HepG2 (cell line): ENCODE data around the gene PEPD. TPM values are rescaled to one million over a fixed set of nuclear protein-coding genes. Genes with fewer than 3 reads are reported as not detected.
A peak's percentile ranks its signal among the peaks of the same experiment; 100 is the strongest.

Experiments
- ETV6 ChIP-seq: sonication (generic); formaldehyde crosslinking; conservative IDR thresholded peaks from 2 replicates; pipeline ENCODE4 v1.4.0; 2020; ENCODE audit warnings: missing genetic modification reagents
- GATA4 ChIP-seq: sonication (generic); IDR thresholded peaks from 2 replicates; pipeline ENCODE4 v1.6.1; 2016; ENCODE audit warnings: antibody characterized with exemption, low read depth, borderline replicate concordance
- HHEX ChIP-seq: IDR thresholded peaks from 2 replicates; pipeline ENCODE4 v1.6.1; 2016; ENCODE audit warnings: control low read depth
- HOXD1 ChIP-seq: sonication (generic); formaldehyde crosslinking; IDR thresholded peaks from 2 replicates; pipeline ENCODE4 v1.5.0; 2020; ENCODE audit warnings: missing genetic modification reagents
- KDM3A ChIP-seq: IDR thresholded peaks from 2 replicates; pipeline ENCODE4 v1.6.1; 2018; ENCODE audit warnings: low read depth, missing compliant biosample characterization
- PAWR ChIP-seq: sonication (generic); formaldehyde crosslinking; IDR thresholded peaks from 2 replicates; pipeline ENCODE4 v1.4.0; 2020; ENCODE audit warnings: missing genetic modification reagents, mild to moderate bottlenecking, borderline replicate concordance
- POLR2AphosphoS2 ChIP-seq: IDR thresholded peaks from 2 replicates; pipeline ENCODE4 v1.6.1; 2011; ENCODE audit warnings: low read depth, low read length, improper control_type of control experiment
- PRDM10 ChIP-seq: sonication (generic); formaldehyde crosslinking; IDR thresholded peaks from 2 replicates; pipeline ENCODE4 v1.4.0; 2020; ENCODE audit warnings: low read depth, missing genetic modification reagents
- PRMT3 ChIP-seq: sonication (generic); formaldehyde crosslinking; IDR thresholded peaks from 2 replicates; pipeline ENCODE4 v1.8.1; 2022; ENCODE audit warnings: low read depth, mild to moderate bottlenecking, moderate library complexity, missing genetic modification reagents, borderline replicate concordance
- SSRP1 ChIP-seq: IDR thresholded peaks from 2 replicates; pipeline ENCODE4 v1.6.1; 2016; ENCODE audit warnings: control low read depth
- TEAD3 ChIP-seq: optimal IDR thresholded peaks from 2 replicates; pipeline ENCODE3; 2016; ENCODE audit warnings: borderline replicate concordance
- TFDP2 ChIP-seq: sonication (generic); formaldehyde crosslinking; IDR thresholded peaks from 2 replicates; pipeline ENCODE4 v1.4.0; 2020; ENCODE audit warnings: missing genetic modification reagents
- ZBTB8A ChIP-seq: sonication (generic); formaldehyde crosslinking; IDR thresholded peaks from 2 replicates; pipeline ENCODE4 v1.4.0; 2020; ENCODE audit warnings: mild to moderate bottlenecking, low read depth, missing genetic modification reagents, borderline replicate concordance
- ZFP36L2 ChIP-seq: sonication (generic); formaldehyde crosslinking; IDR thresholded peaks from 2 replicates; pipeline ENCODE4 v1.4.0; 2020; ENCODE audit warnings: missing genetic modification reagents
- ZNF296 ChIP-seq: sonication (generic); formaldehyde crosslinking; conservative IDR thresholded peaks from 2 replicates; pipeline ENCODE4 v1.5.0; 2020; ENCODE audit warnings: mild to moderate bottlenecking, missing genetic modification reagents
- ZNF343 ChIP-seq: sonication (generic); formaldehyde crosslinking; IDR thresholded peaks from 2 replicates; pipeline ENCODE4 v1.4.0; 2020; ENCODE audit warnings: mild to moderate bottlenecking, missing genetic modification reagents
- ZNF614 ChIP-seq: IDR thresholded peaks from 2 replicates; pipeline ENCODE4 v1.6.1; 2018; ENCODE audit warnings: missing biosample characterization, missing genetic modification reagents, inconsistent platforms, borderline replicate concordance
- polyA plus RNA-seq, 8 experiments: library from polyadenylated mRNA; depleted of rRNA in 3 of 8; stranded (reverse) in 7 of 8; unstranded in 1 of 8; fragments of >200 nt; fragmentation: Illumina TruSeq in 4 of 8; extraction: Trizol in 4 of 8; gene quantifications; 2 replicates each; pipeline versions ENCODE4 v1.2.1 to v1.2.3, GENCODE V29; 2011 to 2016; ENCODE audit warnings: low read depth in 4 of 8, missing spikeins in 1 of 8, mixed read lengths in 1 of 8; ENCODE audit not compliant: insufficient read depth in 1 of 8
- total RNA-seq, 5 experiments: library from RNA; depleted of rRNA; stranded (reverse); fragments of >200 nt; fragmentation: Illumina TruSeq; extraction: Trizol; gene quantifications; 2 replicates each; pipeline ENCODE4 v1.2.3, GENCODE V29; 2016; ENCODE audit warnings: low read depth in 1 of 5
- TF ChIP-seq, protein P1 (sequence below): sonication (generic); formaldehyde crosslinking; IDR thresholded peaks from 2 replicates; pipeline ENCODE4 v1.4.0; 2020; ENCODE audit warnings: missing genetic modification reagents, borderline replicate concordance
- TF ChIP-seq, protein P2 (sequence below): sonication (generic); formaldehyde crosslinking; IDR thresholded peaks from 2 replicates; pipeline ENCODE4 v1.5.1; 2020; ENCODE audit warnings: mild to moderate bottlenecking, moderate library complexity, missing genetic modification reagents
- TF ChIP-seq, protein P3 (sequence below): IDR thresholded peaks from 2 replicates; pipeline ENCODE4 v1.6.1; 2016; ENCODE audit warnings: low read depth

The PEPD gene
- total and polyA plus RNA-seq, 2 of the 13 experiments (the other 11 are each of a cell fraction or from before 2014, with no cell fraction given), result 60.7 to 75.1 TPM

DNA sequence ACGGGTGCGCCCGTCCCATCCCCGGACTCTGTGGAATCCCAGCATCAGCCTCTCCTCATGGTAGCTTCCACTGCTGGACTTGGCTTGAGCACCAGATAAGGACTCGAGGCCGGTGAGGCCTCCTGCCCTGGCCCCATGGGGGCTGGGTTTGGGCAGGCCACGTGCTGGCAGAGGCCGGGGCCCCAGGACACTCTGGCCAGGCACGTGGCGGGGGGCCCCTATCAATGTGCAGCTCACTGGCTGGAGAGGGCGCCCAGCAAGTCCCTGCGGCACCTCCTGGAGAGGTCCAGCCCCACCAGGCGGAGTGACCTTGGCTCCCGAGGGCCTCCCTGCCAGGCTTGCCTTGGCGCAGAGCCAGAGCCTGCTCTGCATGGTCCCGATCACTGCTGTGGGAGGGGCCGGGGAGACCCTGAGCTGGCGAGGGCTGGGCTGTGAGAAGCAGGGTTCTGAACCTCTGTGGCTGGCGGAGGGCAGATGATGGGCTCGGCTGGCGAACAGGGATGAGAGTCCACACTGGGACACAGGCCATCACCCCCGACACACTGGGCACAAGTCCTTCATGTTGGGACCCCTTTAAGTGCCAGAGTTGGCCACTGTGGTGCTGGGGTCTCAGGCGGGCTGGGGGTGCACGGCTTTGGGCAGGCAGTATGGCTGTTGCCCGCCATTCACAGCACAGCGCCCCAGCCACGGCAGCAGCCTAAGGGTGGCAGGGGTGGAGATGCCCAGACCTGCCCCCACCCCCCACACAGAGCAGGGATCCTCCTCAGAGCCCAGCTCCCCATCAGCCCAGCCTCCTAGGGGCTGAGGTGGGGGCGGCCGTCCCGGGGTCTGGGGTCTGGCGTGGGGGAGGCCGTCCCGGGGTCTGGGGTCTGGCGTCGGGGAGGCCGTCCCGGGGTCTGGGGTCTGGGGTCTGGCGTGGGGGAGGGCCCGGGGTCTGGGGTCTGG lies 129.0 kb downstream of the PEPD start (continued):
- peak; percentile 78 for TF ChIP-seq TEAD3 (CRISPR knock-in tag)
- peak; percentile 94 for TF ChIP-seq KDM3A (CRISPR knock-in tag)
- TF ChIP-seq PRMT3 (CRISPR knock-in tag), result peak; percentile 99
- peak; percentile 99 for TF ChIP-seq ZNF343 (CRISPR knock-in tag)
- peak; percentile 99 for TF ChIP-seq HOXD1 (CRISPR knock-in tag)
- TF ChIP-seq SSRP1 (CRISPR knock-in tag), result no peak; the same call in 1 of the 2 replicates
- TF ChIP-seq ZBTB8A (CRISPR knock-in tag), result peak; percentile 98
- TF ChIP-seq, protein P1, sequence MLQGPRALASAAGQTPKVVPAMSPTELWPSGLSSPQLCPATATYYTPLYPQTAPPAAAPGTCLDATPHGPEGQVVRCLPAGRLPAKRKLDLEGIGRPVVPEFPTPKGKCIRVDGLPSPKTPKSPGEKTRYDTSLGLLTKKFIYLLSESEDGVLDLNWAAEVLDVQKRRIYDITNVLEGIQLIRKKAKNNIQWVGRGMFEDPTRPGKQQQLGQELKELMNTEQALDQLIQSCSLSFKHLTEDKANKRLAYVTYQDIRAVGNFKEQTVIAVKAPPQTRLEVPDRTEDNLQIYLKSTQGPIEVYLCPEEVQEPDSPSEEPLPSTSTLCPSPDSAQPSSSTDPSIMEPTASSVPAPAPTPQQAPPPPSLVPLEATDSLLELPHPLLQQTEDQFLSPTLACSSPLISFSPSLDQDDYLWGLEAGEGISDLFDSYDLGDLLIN (CRISPR knock-in tag), result peak; percentile 99; the same call in 1 of the 2 replicates
- TF ChIP-seq, protein P2, sequence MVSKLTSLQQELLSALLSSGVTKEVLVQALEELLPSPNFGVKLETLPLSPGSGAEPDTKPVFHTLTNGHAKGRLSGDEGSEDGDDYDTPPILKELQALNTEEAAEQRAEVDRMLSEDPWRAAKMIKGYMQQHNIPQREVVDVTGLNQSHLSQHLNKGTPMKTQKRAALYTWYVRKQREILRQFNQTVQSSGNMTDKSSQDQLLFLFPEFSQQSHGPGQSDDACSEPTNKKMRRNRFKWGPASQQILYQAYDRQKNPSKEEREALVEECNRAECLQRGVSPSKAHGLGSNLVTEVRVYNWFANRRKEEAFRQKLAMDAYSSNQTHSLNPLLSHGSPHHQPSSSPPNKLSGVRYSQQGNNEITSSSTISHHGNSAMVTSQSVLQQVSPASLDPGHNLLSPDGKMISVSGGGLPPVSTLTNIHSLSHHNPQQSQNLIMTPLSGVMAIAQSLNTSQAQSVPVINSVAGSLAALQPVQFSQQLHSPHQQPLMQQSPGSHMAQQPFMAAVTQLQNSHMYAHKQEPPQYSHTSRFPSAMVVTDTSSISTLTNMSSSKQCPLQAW, result peak; percentile 96
- peak; percentile 85 for TF ChIP-seq PRDM10 (CRISPR knock-in tag)
- TF ChIP-seq HHEX, result peak; percentile 64
- no peak for TF ChIP-seq POLR2AphosphoS2
- no peak for TF ChIP-seq PAWR (CRISPR knock-in tag)
- TF ChIP-seq ZNF614 (CRISPR knock-in tag), result peak; percentile 95; the same call in 1 of the 2 replicates
- TF ChIP-seq ZFP36L2 (CRISPR knock-in tag), result peak; percentile 94; the same call in 1 of the 2 replicates
- TF ChIP-seq TFDP2 (CRISPR knock-in tag), result peak; percentile 97
- peak; percentile 98 for TF ChIP-seq ETV6 (CRISPR knock-in tag)
- no peak; the same call in 1 of the 2 replicates for TF ChIP-seq GATA4
- peak; percentile 99 for TF ChIP-seq ZNF296
- TF ChIP-seq, protein P3, sequence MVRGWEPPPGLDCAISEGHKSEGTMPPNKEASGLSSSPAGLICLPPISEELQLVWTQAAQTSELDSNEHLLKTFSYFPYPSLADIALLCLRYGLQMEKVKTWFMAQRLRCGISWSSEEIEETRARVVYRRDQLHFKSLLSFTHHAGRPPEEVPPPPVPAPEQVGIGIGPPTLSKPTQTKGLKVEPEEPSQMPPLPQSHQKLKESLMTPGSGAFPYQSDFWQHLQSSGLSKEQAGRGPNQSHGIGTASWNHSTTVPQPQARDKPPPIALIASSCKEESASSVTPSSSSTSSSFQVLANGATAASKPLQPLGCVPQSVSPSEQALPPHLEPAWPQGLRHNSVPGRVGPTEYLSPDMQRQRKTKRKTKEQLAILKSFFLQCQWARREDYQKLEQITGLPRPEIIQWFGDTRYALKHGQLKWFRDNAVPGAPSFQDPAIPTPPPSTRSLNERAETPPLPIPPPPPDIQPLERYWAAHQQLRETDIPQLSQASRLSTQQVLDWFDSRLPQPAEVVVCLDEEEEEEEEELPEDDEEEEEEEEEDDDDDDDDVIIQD, result peak; percentile 75
